GM21723 (cell line): ENCODE measurements around the gene PLAGL1.
A peak's percentile ranks its signal among the peaks of the same experiment; 100 is the strongest.
"Not testable (repeated sequence)": the region's sequence is repeated elsewhere in the genome, so short reads cannot be mapped to it uniquely, and the experiment has no call there.

Experiments used
- ATAC-seq: cut with Tn5 transposase; IDR thresholded peaks from one replicate; pipeline ENCODE4 v1.9.1; 2021; ENCODE audit warnings: mild to moderate bottlenecking, moderate library complexity; ENCODE audit not compliant: unreplicated experiment

Gene PLAGL1

DNA sequence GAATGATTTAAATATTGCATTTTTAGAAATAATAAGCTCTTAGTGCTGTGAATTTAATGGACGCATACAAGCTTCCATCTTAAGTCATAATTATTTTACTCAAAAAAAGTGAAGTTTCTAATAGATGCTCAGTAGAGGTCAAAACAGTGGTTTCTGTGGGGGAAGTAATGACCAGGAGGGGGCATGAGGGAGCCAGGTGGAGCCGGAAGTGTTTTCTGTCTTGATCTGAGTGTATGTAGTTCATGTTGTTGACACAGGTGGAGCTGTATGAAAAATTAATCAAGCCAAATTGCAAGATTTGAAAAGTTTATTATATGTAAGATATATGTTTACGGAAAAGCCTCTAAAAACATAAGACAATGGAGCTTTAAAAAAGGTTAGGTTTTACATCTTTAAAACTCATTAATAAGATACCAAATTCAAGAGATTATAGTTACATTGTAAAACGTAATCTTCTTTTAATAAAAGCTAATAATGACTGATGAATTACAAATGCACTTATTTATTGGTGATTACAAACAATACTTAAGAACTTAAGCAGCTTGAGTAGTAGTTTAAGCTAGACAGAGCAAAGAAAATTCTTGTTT, 68.0 kb downstream of the PLAGL1 start:
- peak; percentile 97 for ATAC-seq

DNA sequence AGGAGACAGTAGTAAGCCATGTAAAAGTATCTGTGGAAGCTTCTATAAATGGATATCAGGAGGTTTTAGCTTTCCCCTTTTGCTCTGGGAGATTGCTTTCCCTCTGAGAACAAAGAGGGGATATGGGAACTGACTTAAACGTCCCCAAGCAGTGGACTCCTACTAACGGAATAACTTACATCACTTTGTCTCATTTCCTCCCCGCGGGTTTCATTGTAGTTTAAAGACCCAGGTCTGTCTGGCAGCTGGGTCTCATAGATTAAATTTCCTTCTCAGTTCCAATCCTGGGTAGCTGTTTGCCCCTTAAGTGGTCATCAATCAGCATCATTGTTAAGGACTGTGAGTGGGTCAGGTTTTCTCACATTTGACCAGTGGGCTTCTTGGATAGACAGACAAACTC, 68.7 kb downstream of the PLAGL1 start:
- ATAC-seq = no peak

DNA sequence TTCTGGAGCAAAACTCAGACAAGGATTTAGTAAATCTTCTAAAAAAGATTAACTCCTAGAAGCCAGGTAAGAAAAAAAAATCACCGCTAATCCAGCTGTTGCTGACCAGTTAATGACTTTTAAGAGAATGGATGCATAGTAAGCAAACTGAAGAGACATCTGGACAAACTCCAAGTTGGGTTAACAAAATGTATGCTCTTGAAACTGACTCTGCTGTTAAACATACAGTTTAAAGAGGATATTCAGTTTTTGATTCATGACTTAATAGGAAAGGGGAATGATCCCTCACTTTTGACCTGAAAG, 70.4 kb downstream of the PLAGL1 start:
- ATAC-seq = no peak

DNA sequence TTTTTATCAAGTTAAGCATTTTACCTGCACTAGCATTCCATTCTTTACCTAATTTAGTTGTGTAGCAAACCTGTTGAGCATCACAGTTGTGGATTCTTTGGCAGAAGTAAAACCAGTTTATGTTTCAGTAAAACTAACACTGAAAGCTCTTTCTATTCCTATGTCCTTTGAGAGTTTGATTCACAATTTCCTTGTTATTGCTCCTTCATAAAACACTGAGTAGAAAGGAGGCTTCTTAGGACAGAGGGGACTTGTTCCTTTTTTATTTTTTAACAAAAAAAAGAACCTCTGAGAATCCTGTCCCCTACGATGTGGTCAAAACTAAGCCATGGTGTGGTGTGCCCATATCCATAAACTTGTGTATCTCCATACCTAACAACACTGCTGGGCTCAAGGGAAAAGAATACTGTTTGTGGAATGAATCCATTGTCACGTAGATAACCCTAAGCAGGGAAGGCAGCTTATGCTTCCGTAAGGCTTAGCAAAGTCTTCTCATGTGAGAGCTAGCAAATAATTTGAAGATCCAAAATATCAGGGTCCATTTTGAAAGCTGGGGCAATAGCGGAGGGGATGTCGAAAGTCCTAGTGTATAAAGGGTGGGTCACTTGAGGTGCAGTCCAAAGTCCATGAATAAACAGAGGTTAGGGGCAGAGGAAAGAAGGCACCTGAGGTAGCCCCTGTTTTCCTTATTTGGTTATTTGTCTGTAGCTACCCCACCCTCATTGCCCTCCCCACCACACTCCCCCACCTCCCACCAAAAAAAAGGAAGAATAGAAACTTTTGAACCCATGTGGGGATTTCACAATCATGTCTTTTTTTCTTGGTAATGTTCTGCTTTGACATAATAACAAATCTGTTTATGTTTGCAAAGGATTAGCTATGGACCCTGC, 71.0 kb downstream of the PLAGL1 start:
- ATAC-seq = no peak

DNA sequence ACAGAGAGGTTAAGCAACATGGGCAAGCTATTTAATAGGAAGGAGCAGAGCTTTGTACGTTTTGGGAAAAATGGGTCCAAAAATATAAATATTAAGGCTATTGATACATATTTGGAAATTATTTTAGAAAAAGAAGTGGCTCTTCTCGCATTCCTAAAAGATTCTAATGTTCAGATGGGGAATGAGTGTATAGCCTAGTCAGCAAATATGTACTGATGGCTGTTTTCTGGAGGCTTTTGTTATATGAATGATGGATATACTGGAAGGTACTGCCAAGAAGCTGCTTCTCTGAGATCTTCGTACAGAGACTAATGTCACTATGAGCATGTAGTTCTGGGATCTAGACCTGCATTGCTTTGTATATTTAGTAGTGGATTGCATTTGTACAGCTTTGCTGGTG, 71.7 kb downstream of the PLAGL1 start:
- no peak for ATAC-seq

DNA sequence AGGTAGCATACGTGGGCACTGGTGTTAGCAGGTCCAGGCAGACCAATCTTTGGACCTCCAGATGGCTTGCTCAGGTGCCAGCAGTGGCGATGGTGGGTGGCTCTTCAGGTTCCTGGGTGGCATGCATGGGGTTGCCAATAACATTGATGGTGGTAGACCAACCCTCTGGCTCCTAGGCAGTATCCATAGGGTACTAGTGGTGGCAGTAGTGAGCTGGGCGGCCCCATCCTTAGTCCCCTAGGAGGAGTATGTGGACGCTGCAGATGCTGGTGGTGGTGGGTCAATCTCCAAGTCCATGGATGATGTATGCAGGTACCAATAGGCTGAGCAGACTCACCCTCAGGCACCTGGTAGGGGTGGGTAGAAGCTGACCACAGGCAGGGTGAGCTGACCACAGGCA, 73.2 kb downstream of the PLAGL1 start:
- ATAC-seq = no peak

DNA sequence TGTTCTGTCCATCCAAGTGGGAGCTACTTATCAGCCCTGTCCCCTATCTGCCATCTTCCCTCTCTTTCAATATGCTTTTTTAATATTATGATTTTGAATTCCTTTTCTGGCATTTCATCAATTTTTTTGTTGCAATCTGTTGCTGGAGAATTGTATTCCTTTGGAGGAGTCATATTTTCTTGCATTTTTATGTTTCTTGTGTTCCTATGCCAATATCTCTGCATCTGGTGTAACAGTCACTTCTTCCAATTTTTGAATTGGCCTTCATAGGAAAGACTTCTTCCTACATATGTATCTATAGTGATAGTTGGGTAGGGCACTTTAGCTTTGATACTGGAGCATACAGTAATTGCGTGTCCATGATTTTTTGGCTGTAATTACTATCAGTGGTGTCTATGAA, 73.7 kb downstream of the PLAGL1 start:
- ATAC-seq = no peak

DNA sequence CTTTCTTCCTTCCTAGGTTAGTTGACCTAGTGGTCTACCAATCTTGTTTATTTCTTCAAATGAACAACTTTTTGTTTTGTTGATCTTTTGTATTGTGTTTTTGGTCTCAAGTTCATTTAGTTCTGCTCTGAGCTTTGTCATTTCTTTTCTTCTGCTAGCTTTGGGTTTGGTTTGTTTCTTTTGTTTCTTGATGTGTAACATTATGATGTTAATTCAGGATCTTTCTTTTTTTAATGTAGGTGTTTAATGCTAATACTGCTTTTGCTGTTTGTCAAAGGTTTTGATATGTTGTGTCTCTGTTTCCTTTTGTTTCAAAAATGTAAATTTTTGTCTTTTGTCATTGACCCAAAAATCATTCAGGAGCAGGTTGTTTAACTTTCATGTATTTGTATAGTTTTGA, 78.1 kb downstream of the PLAGL1 start:
- ATAC-seq = no peak

DNA sequence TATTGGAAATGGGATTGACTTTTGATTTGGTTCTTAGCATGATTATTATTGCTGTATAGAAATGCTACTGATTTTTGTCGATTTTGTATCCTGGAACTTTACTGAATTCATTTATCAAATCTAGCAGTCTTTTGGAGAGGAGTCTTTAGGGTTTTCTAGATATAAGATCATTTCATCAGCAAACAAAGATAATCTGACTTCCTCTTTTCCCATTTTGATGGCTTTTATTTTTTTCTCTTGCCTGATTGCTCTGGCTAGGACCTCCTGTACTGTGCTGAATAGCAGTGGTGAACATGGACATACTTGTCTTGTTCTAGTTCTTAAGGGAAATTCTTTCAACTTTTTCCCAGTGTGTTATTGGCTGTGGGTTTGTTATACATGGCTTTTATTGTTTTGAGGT, 79.2 kb downstream of the PLAGL1 start:
- ATAC-seq = no peak

DNA sequence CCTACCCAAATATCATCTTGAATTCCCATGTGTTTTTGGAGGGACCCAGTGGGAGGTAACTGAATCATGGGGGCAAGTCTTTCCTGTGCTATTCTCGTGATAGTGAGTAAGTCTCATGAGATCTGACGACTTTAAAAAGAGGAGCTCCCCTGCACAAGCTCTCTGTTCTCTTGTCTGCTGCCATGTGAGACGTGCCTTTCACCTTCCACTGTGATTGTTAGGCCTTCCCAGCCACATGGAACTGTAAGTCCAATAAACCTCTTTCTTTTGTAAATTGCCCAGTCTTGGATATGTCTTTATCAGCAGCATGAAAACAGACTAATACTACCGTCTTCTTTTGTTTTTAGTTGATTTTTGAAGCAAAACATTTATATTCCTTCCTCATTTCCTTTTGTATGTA, 91.0 kb downstream of the PLAGL1 start:
- ATAC-seq = not testable (repeated sequence)

DNA sequence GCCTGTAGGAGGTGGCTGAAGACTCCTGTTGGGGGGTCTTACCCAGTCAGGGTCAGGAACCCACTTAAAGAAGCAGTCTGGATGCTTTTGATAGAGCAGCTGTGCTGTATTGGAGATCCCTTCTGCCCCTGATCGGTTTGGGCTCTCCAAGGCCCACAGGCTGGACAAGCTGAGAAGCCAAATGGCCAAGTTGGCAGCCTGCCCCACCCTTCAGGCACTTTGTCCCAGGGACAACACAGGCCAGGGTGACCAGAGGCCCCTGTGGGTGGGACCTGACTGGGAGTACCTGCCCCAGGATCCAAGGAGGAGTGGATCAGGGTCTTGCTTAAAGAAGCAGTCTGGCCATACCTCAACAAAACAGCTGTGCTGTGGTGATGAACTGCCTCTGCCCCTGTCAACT, 95.4 kb downstream of the PLAGL1 start:
- no peak for ATAC-seq

DNA sequence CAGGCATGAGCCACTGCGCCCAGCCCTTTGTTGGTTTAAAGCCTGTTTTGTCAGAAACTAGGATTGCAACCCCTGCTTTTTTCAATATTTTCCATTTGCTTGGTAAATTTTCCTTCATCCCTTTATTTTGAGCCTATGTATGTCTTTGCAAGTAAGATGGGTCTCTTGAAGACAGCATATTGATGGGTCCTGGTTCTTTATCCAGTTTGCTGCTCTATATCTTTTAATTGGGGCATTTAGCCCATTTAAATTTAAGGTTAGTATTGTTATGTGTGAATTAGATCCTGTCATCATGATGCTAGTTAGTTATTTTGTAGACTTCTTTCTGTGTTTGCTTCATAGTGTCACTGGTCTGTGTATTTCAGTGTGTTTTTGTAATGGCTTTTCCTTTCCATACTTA, 97.0 kb downstream of the PLAGL1 start:
- ATAC-seq = no peak

DNA sequence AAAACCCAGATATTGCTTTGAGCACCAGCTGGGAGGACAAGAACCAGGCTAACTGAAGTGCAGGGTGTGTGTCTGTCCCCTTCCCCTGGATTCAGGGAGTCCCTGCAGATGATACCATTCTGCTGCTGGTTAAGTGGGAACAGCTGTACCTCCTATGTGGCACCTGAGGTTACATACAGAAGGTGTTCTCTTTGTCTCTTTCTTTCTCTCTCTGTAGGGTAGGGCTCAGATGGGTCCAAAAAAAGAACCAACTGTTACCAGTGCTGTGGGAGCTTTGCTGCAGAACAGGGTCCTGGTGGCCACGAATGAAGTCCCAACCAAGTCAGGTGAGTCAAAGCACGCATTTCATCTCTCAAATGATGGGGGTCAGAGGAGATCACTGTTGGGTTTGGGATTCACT, 105.2 kb downstream of the PLAGL1 start:
- no peak for ATAC-seq

DNA sequence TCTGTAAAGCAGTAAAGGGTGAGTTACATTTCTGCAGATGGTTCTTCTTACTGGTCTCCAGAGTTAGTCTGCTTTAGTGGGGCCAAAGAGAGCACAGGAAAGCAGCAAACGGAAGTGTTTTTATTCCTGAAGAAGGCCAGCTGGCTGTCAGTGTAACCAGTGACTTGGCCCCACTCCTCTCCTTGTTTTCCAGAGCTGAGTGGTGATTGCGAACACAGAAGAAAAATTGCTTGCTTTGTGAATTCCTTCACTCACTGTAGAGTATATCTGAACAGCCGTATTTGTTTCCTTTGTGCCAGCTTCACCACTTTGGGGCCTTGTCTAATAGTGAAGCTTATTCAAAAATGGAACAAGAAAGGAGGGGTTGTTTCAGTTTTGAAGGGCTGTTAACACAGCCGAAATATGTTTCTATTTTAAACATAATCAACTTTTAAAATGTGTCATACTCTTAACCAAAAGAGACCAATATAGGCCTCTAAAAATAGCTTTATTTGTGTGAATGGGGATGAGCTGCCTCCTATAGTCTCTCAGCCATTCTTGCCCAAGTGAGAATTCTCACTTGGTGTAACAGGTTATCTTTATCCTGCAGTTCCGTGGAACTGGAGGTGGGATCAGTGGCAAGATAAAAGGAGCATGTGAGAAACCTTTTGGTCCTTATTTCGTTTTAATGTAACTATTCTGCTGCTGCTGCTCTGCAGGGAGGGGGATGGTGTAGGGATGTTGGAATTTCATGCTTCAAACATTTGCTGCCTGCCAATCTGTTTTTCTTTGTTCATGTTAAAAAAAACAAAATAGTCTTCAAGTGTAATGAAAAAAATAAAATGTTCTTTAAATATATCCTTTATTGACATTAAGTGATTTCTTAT, 105.9 kb downstream of the PLAGL1 start:
- ATAC-seq = peak; percentile 97

DNA sequence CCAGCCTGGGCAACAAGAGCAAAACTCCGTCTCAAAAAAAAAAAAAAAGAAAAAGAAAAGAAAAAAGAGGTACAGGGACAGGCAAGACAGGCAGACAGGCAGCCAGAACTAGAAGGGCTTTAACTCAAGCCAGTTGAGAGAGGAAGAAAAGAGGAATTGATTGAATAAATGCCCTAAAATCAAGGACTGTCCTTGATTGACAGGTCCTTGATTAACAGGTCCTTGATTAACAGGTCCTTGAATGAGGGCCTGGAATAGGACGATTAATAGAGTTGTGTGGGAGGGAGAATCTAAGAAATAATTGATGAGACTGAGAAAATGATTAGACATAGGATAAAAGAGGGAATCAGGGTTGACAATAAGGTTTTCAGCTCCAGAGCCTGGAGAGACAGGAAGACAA, 107.7 kb downstream of the PLAGL1 start:
- no peak for ATAC-seq

DNA sequence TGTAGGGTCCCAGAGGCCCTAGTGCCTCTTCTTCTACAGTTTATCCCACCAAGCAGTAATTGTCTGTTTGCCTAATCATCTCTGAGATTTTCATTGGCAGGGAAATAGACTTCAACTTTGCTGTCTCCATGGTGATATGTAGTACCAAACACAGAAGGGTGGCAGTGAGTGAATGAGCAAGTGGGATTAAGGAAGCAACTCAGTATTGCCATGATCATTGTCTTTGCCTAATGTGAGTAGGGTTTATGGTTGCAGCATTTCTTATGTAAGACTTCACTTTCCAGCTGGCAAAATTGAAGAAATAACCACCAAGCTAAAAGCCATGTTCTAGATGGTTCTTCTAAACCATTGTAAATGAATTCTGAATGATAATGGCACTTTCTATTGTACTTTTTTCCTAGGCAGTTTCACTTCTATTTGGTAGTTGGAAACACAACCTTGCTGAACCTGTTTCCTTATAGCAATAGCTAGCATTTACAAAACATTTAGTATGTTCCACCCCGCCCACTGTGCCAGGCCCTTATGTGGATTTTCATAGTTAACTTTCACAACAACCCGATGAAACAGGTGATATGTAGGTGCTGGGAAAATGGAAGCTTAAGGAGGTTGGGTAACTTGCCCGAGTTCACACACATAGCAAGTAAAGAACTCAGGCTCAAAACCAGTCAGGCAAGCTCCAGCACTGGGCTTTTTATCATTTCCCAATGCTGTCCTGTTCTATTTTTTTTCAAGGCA, 111.8 kb downstream of the PLAGL1 start:
- ATAC-seq = no peak

DNA sequence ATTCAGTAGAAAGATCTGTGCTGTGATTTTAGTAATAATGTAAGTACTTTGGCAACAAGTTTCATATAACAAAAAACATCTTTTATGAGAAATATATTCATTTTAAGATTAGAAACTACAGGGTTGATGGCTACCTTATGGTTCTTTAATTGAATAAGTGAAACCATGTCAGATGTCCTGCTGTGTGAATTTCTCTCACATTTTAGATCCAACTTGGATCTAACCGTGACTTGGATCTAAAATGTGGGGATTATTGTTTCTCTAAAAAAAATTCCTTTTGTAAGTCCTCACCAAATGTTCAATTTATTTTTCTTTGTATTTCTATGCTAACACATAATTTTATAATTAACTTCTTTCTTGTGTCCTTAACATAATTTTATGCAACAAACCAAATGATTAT, 113.4 kb downstream of the PLAGL1 start:
- ATAC-seq = no peak
